ENCODE results near the gene C14orf132. TPM values are rescaled to one million over a fixed set of nuclear protein-coding genes. Genes with fewer than 3 reads are reported as not detected.

Gene C14orf132
- total RNA-seq, 1 experiment from 2014 or later = 3.0 TPM

Other genes starting within 250 kb of the C14orf132 start
- not detected in 2 replicates for gene TUNAR, start 162.5 kb upstream of the C14orf132 start, total RNA-seq (2014; rRNA removed; shearing (Covaris generic))
- gene BDKRB2, start 165.5 kb downstream of the C14orf132 start, total RNA-seq (2014; rRNA removed; shearing (Covaris generic)) = 21.6 and 28.2 TPM in 2 replicates
- gene BDKRB1, start 216.8 kb downstream of the C14orf132 start, total RNA-seq (2014; rRNA removed; shearing (Covaris generic)) = 0.34 and 10.3 TPM in 2 replicates

Measured in SJSA1 (cell line).